ENCODE results near the gene APOB.

DNA sequence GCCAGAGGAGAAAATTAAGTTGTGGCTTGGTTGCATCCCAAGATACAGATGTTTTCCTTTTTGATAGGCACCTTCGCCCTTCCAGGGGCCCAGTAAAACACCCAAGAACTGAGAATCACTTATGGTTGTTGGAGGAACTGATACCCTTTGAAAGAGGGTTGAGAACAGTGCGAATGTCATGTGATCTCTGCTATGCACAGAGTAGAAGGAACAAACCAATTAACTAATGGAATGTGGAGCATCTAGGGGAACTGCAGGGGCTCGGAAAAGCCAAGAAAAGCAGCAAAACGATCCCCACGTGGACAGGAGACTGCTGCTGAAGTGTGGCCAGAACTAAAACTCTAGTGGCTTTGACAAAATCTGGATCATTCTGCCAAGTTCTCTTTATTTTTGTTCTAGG is 58.8 kb downstream of the APOB start:
- TF ChIP-seq RCOR1 (IDR thresholded peaks at IDR 0.05; ENCODE audit: low read depth, low read length) (no peak), JUNB (IDR thresholded peaks at IDR 0.05) (no peak), POLR2A (IDR thresholded peaks at IDR 0.05; ENCODE audit: low read length) (no peak), EP300 (IDR thresholded peaks at IDR 0.05) (no peak)

Measured in A549 (cell line).